K562 (cell line): ENCODE measurements around the gene DDX51. TPM values are rescaled to one million over a fixed set of nuclear protein-coding genes. Genes with fewer than 3 reads are reported as not detected.

Experiments used
- ATAC-seq: fragments of 200-7000 bp; cut with Tn5 transposase; 3 replicates; pipeline ENCODE4 v1.9.1; 2020; ENCODE audit warnings: moderate library complexity
- BruUV-seq: library from RNA; stranded (reverse); fragments of 400-500 nt; replicated peaks from 2 replicates; lab custom pipeline; 2021; lab: Mats Ljungman, UMichigan
- CTCF ChIA-PET: fragments of 300-600 bp; formaldehyde crosslinking; extraction: SDS; loops from one replicate; lab custom pipeline; 2021; ENCODE audit warnings: low intra/inter-chr PET ratio; lab: Yijun Ruan, JAX
- POLR2A ChIA-PET: fragments of 300-600, 350-650 bp; sonication (Branson Sonifier 250); formaldehyde crosslinking; extraction: SDS; loops from one replicate; lab custom pipeline; 2021; ENCODE audit warnings: antibody characterized with exemption, inconsistent platforms; lab: Yijun Ruan, JAX
- DNase-seq, 4 experiments: peaks; one replicate each; pipeline versions ENCODE4 v3.0.0 to v3.0.0-alpha.2; 2011 to 2018; ENCODE audit warnings: low spot score in 3 of 4, mixed read lengths in 3 of 4; ENCODE audit errors: extremely low read depth in 1 of 4
- FAIRE-seq: peaks from 2 replicates; lab custom pipeline; 2011; peaks lifted over from hg19 to GRCh38; lab: Jason Lieb, UNC
- H2AFZ ChIP-seq: 2 replicates; pipeline ENCODE4 v1.6.0; 2011; ENCODE audit warnings: low read depth, low read length, control low read depth, inconsistent platforms
- H3K27ac ChIP-seq: fragments of 200-600 bp; 3 replicates; pipeline ENCODE4 v1.8.0; 2011; ENCODE audit warnings: low read depth, mild to moderate bottlenecking, control low read depth, inconsistent platforms, low read length, moderate library complexity, mixed read lengths; ENCODE audit errors: extremely low read depth
- H3K27me3 ChIP-seq, 2 experiments: fragments of 300-600 bp in 1 of 2; 2 replicates in 1 of 2; 3 replicates in 1 of 2; pipeline versions ENCODE4 v1.6.0 to v1.8.0; 2011; ENCODE audit warnings: inconsistent platforms in 2 of 2, low read length in 2 of 2, mild to moderate bottlenecking in 1 of 2, mixed read lengths in 1 of 2, moderate library complexity in 1 of 2; ENCODE audit not compliant: control insufficient read depth in 2 of 2, insufficient read depth in 2 of 2
- H3K36me3 ChIP-seq: fragments of 300-600 bp; 3 replicates; pipeline ENCODE4 v1.8.0; 2011; ENCODE audit warnings: mild to moderate bottlenecking, low read length, inconsistent platforms; ENCODE audit not compliant: control insufficient read depth, insufficient read depth
- H3K4me1 ChIP-seq, 2 experiments: fragments of 200-600 bp in 1 of 2; replicated peaks in 1 of 2; 2 replicates in 1 of 2; 3 replicates in 1 of 2; pipeline versions ENCODE4 v1.5.1 to v1.8.0; 2011; ENCODE audit warnings: inconsistent platforms in 2 of 2, low read length in 2 of 2, mild to moderate bottlenecking in 1 of 2, mixed read lengths in 1 of 2, moderate library complexity in 1 of 2; ENCODE audit not compliant: control insufficient read depth in 2 of 2, insufficient read depth in 2 of 2
- H3K4me2 ChIP-seq: 2 replicates; pipeline ENCODE4 v1.6.1; 2011; ENCODE audit warnings: low read length, control low read depth, inconsistent platforms, mixed read lengths; ENCODE audit not compliant: insufficient read depth
- H3K4me3 ChIP-seq: fragments of 200-600 bp; sonication (generic), shearing (Covaris generic); 2 replicates; pipeline ENCODE4 v1.5.1; 2016; ENCODE audit warnings: control low read depth, inconsistent platforms
- H3K79me2 ChIP-seq: fragments of 200-600 bp; 3 replicates; pipeline ENCODE4 v1.8.0; 2011; ENCODE audit warnings: low read length, inconsistent platforms; ENCODE audit not compliant: control insufficient read depth, insufficient read depth
- H3K9ac ChIP-seq, 2 experiments: 2 replicates each; pipeline versions ENCODE4 v1.6.0 to v1.6.1; 2011; ENCODE audit warnings: low read depth in 2 of 2, low read length in 2 of 2, control low read depth in 1 of 2, inconsistent platforms in 1 of 2, mild to moderate bottlenecking in 1 of 2, mixed read lengths in 1 of 2; ENCODE audit not compliant: insufficient read depth in 1 of 2
- H3K9me1 ChIP-seq: one replicate; pipeline ENCODE4 v1.6.0; 2011; ENCODE audit warnings: inconsistent platforms, mild to moderate bottlenecking, low read length, moderate library complexity; ENCODE audit not compliant: control insufficient read depth, insufficient read depth
- H3K9me3 ChIP-seq: replicated peaks from 2 replicates; pipeline ENCODE4 v1.5.1; 2011; ENCODE audit warnings: low read depth, low read length, inconsistent platforms; ENCODE audit not compliant: control insufficient read depth, insufficient read depth
- H4K20me1 ChIP-seq: replicated peaks from 2 replicates; pipeline ENCODE4 v1.6.1; 2011; ENCODE audit warnings: low read length, inconsistent platforms, mixed read lengths; ENCODE audit not compliant: control insufficient read depth, insufficient read depth
- ATF1 ChIP-seq, 2 experiments: fragments of 450-650 bp in 1 of 2; IDR thresholded peaks; 2 replicates each; pipeline ENCODE4 v1.6.1; 2016; ENCODE audit warnings: missing compliant biosample characterization in 1 of 2, missing genetic modification characterization in 1 of 2
- FOXP1 ChIP-seq: sonication (generic); formaldehyde crosslinking; IDR thresholded peaks from 2 replicates; pipeline ENCODE4 v1.8.0; 2022; ENCODE audit warnings: mild to moderate bottlenecking, missing genetic modification reagents
- L3MBTL2 ChIP-seq: fragments of 450-650 bp; IDR thresholded peaks from 2 replicates; pipeline ENCODE4 v1.6.1; 2016; ENCODE audit warnings: mild to moderate bottlenecking, moderate library complexity
- OTX1 ChIP-seq: fragments of 450-650 bp; formaldehyde crosslinking; IDR thresholded peaks from 2 replicates; pipeline ENCODE4 v1.4.0; 2022; ENCODE audit warnings: mild to moderate bottlenecking
- U2AF2 ChIP-seq: fragments of 200-400 bp; formaldehyde crosslinking; optimal IDR thresholded peaks from 2 replicates; pipeline ENCODE3; 2017; ENCODE audit warnings: low read depth, mild to moderate bottlenecking, low read length
- ZBTB17 ChIP-seq: fragments of 450-650 bp; formaldehyde crosslinking; IDR thresholded peaks from 2 replicates; pipeline ENCODE4 v1.4.0; 2020; ENCODE audit warnings: mild to moderate bottlenecking
- WGBS: fragments of 100-300 bp; shearing (Covaris generic); methylation state at CpG from one replicate; pipeline ENCODE4 v1.1.6; 2016; ENCODE audit warnings: low coverage, mixed read lengths; ENCODE audit not compliant: insufficient coverage; ENCODE audit errors: missing lambda C conversion rate; 5-methylcytosine and 5-hydroxymethylcytosine counted together
- in situ Hi-C: fragments of 300-500 bp; cut with MboI; formaldehyde crosslinking; loops from 4 replicates; pipeline ENCODE4 v1.15.0; 2018; ENCODE audit warnings: inconsistent platforms, mixed read lengths
- intact Hi-C: fragments of 100-400 bp; cut with micrococcal nuclease; formaldehyde crosslinking; loops from 2 replicates; pipeline ENCODE4 v1.14.2; 2022
- polyA plus RNA-seq, 8 experiments: library from polyadenylated mRNA; depleted of rRNA in 4 of 8; stranded (reverse) in 5 of 8; unstranded in 3 of 8; fragments of >200 nt; fragmentation: Nextera tagmentation in 2 of 8; fragmentation: Illumina TruSeq in 1 of 8; extraction: Ambion mirVana in 2 of 8; extraction: Trizol in 1 of 8; gene quantifications; 2 replicates each; pipeline versions ENCODE4 v1.2.1 to v1.2.3, GENCODE V29; 2011 to 2014; ENCODE audit warnings: inconsistent platforms in 1 of 8, missing spikeins in 1 of 8
- total RNA-seq, 7 experiments: library from RNA; depleted of rRNA in 6 of 7; stranded (reverse); fragments of >200 nt in 6 of 7; fragmentation: Illumina TruSeq in 2 of 7; extraction: Trizol in 2 of 7; gene quantifications; 2 replicates each; pipeline versions ENCODE4 v1.2.1 to v1.2.3, GENCODE V29; 2011 to 2021; ENCODE audit warnings: low replicate concordance in 1 of 7
- TF ChIP-seq, protein P1 (sequence below): fragments of 450-650 bp; formaldehyde crosslinking; IDR thresholded peaks from 2 replicates; pipeline ENCODE4 v1.4.0; 2022; ENCODE audit warnings: missing genetic modification characterization

Gene DDX51
- total and polyA plus RNA-seq, 9 of the 15 experiments (the other 6 are each of a cell fraction or from before 2014, with no cell fraction given), result 1.1 to 35.9 (median 12.4) TPM

DNA sequence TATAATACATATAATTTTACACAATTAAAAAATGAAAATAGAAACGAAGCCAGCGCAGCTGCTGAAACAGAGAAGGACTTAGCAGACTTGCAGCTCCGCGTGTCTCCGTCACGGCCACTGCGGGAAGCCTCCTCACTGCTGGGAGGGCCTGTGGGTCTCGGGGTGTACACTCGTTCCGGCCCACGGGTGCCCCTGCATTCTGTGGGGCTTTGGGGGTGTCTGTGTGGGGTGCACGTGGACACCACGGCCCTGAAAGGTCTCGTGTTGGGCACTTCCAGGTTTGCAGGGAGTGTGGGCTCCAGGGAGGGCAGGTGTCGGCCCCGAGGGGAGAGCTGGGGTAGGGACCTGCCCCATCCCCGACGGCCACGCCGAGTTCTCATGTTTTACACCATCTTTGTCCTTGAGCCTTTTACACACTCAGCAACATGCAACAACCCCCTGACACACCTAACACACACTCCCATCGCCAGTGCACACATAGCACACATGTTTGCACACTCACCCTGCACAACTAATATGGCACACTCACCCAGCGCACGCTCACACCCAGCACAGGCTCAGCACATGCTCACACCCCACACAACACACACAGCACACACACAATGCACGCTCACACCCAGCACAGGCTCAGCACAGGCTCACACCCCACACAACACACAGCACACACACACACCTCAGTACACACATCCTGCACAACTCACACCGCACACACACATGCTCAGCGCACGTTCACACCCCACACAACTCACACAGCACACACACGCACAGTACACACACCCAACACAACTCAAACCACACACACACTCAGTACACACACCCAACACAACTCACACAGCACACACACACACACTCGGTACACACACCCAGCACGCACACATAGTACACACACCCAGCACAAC, 36.8 kb upstream of the DDX51 start:
- TF ChIP-seq L3MBTL2, result no peak
- TF ChIP-seq, protein P1, sequence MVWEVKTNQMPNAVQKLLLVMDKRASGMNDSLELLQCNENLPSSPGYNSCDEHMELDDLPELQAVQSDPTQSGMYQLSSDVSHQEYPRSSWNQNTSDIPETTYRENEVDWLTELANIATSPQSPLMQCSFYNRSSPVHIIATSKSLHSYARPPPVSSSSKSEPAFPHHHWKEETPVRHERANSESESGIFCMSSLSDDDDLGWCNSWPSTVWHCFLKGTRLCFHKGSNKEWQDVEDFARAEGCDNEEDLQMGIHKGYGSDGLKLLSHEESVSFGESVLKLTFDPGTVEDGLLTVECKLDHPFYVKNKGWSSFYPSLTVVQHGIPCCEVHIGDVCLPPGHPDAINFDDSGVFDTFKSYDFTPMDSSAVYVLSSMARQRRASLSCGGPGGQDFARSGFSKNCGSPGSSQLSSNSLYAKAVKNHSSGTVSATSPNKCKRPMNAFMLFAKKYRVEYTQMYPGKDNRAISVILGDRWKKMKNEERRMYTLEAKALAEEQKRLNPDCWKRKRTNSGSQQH, result 0 out of 2 replicates have a peak, but pooled peaks have one; percentile 4
- no peak for TF ChIP-seq ZBTB17
- 0 out of 2 replicates have a peak, but pooled peaks have one; percentile 23 for TF ChIP-seq OTX1 (CRISPR knock-in tag)
- no peak for TF ChIP-seq U2AF2
- no peak for TF ChIP-seq FOXP1 (CRISPR knock-in tag)
- no peak for TF ChIP-seq ATF1 (CRISPR knock-in tag; IDR thresholded peaks at IDR 0.05)
- no peak for TF ChIP-seq ATF1 (tag; IDR thresholded peaks at IDR 0.05)
- H2AFZ ChIP-seq, result no peak overlapping the region
- FAIRE-seq (peak; percentile 6), DNase-seq (no peak), ATAC-seq (no peak)
- H3K9me1 ChIP-seq, result peaks cover 4% of the 10 kb centered on the region
- no peak overlapping the region for H3K9ac ChIP-seq
- intact Hi-C loops, result no loop called here
- ChIA-PET POLR2A (no interaction called here), CTCF (no interaction called here)
- H3K9me3 ChIP-seq, result no peaks in the 10 kb centered on the region
- no peak overlapping the region for H3K4me2 ChIP-seq
- peaks cover 38 to 80% of the 10 kb centered on the region in 2 experiments for H3K27me3 ChIP-seq
- peaks cover 3% of the 10 kb centered on the region; the same call in 1 of the 2 replicates for H4K20me1 ChIP-seq
- H3K79me2 ChIP-seq, result no peaks in the 10 kb centered on the region
- H3K4me3 ChIP-seq, result no peak overlapping the region
- H3K4me1 ChIP-seq, result peaks cover 0 to 22% of the 10 kb centered on the region in 2 experiments; a peak in 2 of 5 replicates
- no TSS peak for BruUV-seq
- in situ Hi-C loops, result no loop called here
- H3K36me3 ChIP-seq, result no peaks in the 10 kb centered on the region
- 5% methylated on average over 25 of the region's 30 CpGs for WGBS
- no peak overlapping the region for H3K27ac ChIP-seq
